Stimulated activated naive CD4-positive, alpha-beta T cell treated with Interleukin-2 at 50 U/mL for 16 hours (primary cell): Measurements from ENCODE around the gene RGPD8.
"Not testable (repeated sequence)": the region's sequence is repeated elsewhere in the genome, so short reads cannot be mapped to it uniquely, and the experiment has no call there.

Experiments used
- DNase-seq: peaks from one replicate; lab custom pipeline; 2025; lab: John Stamatoyannopoulos, UW

RGPD8 gene

DNA sequence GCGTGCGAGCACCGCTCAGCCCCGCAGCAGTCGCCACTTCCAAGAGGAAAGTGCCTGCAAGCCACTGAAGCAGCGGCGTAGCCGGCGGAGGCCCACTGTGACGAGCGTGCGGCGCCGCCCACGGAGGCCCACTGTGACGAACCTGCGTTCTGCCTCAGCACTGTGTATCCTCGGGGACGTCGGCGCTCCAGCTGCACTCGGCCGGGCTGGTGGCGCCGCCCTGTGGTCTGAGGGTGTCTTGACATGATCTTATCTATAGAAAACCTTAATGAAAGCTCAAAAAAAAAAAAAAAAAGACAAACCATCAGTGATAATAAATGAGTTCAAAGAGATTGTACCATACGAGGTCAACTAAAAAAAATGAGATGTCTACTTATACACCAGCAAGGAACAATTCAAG lies at the start of gene RGPD8:
Gene RGPD8 (minus strand): TSS at position 166 of the 400 bp plus-strand sequence. CDS start 192 bp downstream, outside the sequence.
- not testable (repeated sequence) for DNase-seq

DNA sequence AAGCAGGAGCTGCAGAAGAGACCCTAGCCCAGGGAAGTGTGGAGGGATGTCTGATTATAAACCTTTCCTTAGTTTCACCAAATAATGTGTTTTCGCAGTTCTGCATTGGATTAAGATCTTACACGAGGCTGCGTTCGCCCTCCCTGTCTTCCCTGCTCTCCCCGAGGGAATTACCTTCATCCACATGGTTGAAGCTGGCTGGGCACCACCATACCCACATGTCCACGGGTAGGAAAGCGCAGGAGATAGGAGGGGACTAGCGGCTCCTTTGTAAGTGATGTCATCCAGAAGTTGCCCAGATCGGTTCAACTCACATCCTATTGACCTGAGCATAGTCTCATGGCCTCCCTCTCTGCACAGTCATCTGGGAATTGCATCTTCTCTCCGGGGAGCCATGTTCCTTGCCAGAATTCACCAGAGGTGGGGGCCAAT lies 49.6 kb upstream of the RGPD8 start:
- DNase-seq, result no peak

GRCh38 chr2:112482309-112483041 lies 49.0 kb upstream of the RGPD8 start:
- DNase-seq, result peak; percentile 22

- DNase-seq, result peak; percentile 73
These were observed 48.2 kb upstream of the RGPD8 start, which contains the start of gene TTL for GRCh38 chr2:112481528-112482233. TTL (plus strand) TSS chr2:112482156; CDS start chr2:112482345, 189 bp downstream.

DNA sequence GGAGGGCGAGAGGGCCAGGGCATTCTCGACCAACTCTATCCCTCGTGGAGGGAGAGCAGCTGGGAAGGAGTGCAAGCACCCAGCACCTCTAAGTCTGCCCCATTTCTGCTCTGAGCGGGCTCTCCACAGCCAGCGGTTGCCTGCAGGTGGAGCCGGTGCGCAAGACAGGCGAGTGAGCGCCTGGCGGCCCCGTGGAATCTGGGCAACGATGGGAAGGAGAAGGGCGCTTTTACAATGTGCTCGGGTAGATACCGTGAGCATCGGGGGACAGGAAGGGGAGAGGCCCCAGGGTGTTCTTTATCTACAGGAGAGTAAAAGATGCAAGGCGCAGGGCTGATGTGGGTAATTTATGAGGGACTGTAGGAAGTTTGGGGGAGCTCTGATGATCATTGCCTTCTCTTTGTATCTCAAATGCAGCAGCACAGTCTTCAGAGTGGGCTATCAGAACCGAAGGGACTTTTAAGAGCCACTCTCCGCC lies 47.6 kb upstream of the RGPD8 start:
- peak; percentile 83 for DNase-seq

GRCh38 chr2:112480530-112481049 lies 47.1 kb upstream of the RGPD8 start:
- DNase-seq, result no peak

DNA sequence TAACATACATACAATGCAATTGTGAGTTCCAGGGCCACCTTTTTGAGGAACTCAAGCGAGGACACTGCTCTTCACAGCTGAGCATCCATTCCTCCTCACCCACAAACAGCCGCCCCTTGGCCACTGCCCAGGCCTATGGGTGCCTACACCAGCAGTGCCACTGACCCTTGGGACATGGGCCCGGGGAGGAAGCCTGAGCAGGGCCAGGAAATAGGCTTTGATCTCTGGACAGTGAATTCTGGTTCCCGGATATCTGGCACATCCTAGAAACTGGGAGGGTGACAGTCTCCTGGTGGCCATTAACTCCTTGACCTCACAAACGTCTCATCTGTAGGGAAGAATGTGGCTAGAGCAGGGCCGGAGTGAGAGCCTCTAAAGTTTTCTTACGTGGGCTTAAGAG lies 43.0 kb upstream of the RGPD8 start:
- DNase-seq, result no peak

- no peak for DNase-seq
These were observed 41.5 kb upstream of the RGPD8 start for GRCh38 chr2:112474844-112475486.

GRCh38 chr2:112472547-112473263 lies 39.3 kb upstream of the RGPD8 start:
- no peak for DNase-seq

GRCh38 chr2:112465382-112465781 lies 31.9 kb upstream of the RGPD8 start:
- DNase-seq, result no peak

DNA sequence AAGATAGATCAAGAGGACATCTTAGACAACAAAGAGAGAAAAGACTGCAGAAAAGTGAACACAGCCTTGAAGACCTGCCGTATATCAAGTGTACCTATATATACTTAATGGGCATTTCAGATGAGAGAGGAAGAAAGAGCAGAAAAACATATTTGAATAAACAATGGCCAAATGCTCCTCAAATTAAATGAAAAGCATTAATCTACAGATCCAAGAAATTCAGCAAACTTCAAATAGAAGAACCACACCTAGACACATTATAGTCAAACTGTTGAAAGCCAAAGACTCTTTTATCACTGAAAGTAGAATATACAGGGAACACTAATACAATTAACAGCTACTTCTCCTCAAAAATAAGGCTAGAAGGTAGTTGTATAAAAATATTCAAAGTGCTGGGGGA lies 29.8 kb upstream of the RGPD8 start:
- no peak for DNase-seq

GRCh38 chr2:112462178-112462577 lies 28.7 kb upstream of the RGPD8 start:
- no peak for DNase-seq

GRCh38 chr2:112459372-112459771 lies 25.9 kb upstream of the RGPD8 start:
- no peak for DNase-seq

DNA sequence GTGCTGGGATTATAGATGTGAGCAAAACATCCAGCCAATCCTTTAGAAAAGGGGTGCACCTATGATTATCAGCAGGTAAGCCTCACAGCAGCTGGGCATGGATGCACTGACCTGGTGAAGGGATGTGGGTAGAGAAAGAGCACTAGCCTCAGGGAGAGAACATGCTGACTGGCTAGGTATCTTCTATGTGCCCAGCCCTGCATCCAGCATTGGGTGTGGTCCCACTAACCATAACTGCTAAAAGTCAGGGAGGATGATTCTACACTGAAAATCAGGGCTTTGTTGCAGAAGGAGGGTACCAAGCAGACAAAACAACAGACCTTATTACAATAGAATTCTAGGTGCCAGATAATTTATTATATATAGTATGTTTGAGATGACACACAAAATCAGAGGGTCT lies 21.1 kb upstream of the RGPD8 start:
- DNase-seq, result no peak

DNA sequence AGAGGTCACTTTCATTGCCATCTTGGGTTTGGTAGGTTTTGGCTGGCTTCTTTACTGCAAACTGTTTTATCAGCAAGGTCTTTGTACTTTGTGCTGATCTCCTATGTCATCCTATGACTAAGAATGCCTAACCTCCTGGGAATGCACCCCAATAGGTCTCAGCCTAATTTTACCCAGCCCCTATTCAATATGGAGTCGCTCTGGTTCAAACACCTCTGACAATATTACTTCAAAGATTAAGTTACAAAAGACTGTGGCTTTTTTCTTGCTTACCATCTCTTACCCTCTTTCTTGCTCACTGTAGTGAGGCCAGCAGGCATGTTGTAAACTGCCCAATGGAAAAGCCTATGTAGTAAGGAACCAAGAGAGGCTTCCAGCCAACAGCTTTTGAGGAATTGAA lies 17.9 kb upstream of the RGPD8 start:
- DNase-seq, result no peak

DNA sequence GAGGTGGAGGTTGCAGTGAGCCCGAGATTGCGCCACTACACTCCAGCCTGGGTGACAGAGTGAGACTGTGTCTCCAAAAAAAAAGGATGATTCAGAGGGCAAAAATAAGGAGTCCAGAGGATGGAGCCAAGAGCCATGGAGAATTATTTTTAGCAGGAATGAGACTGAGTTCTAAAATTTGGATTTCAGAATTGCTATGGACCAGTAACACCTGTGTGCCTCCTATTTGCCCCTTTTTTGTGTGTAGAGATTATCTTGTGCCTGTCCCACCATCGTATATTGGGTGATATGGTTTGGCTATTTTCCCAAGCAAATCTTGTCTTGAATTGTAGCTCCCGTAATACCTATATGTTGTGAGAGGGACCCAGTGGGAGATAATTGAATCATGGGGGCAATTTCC lies 16.4 kb upstream of the RGPD8 start:
- DNase-seq, result no peak

DNA sequence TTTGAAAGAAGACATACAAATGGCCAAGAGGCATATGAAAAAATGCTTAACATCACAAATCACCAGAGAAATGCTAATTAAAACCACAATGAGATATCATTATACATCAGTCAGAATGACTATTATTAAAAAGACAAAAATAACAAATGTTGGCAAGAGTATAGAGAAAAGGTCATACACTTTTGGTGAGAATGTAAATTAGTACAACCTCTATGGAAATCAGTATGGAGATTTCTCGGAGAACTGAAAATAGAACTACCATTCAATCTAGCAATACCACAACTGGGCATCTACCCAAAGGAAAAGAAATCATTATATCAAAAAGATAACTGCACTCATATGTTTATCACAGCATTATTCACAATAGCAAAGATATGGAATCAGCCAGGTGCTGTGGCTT lies 10.8 kb upstream of the RGPD8 start:
- not testable (repeated sequence) for DNase-seq

DNA sequence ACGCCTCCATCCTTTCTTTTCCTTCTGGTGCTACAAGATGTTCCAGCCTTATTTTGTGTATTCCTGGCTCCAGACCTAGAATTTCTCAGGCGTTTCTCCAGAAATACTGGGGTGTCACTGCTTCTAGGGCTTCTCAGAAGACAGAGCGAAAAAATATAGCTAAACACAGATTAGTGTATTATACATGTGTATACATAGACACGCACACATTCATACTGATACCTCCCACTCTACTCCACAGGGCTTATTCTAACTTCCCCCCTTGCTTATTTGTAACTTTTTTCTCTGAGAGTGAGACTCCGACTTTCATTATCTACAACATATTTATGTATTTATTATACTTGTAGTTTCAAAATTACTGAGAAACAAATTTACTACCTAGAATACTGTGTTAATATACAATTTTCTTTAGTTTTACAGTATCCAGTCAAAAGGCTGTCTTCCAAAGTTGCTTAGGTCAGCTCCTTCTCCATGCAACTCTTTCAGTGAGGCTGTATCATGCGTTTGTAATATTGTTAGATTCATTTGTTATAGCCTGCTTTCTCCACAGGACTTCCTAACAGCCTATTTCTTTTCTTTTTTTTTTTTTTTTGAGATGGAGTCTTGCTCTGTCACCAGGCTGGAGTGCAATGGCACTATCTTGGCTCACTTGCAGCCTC lies 5.3 kb upstream of the RGPD8 start:
- not testable (repeated sequence) for DNase-seq

GRCh38 chr2:112437405-112437831 lies 4.0 kb upstream of the RGPD8 start:
- DNase-seq, result not testable (repeated sequence)

GRCh38 chr2:112436993-112437392 lies 3.5 kb upstream of the RGPD8 start:
- DNase-seq, result not testable (repeated sequence)
